PC-3 (cell line): ENCODE measurements around the gene LOXL4.

Experiments
- EZH2 ChIP-seq: fragments of 300-600 bp; sonication (generic); IDR thresholded peaks from one replicate; pipeline ENCODE4 v1.6.1; 2017; ENCODE audit warnings: antibody characterized with exemption, mild to moderate bottlenecking, low read length; ENCODE audit not compliant: unreplicated experiment
- TF ChIP-seq, protein P1 (sequence below): fragments of 300-600 bp; sonication (generic); conservative IDR thresholded peaks from 2 replicates; pipeline ENCODE4 v1.5.1; 2017; ENCODE audit warnings: antibody characterized with exemption, low read depth, mild to moderate bottlenecking, low read length

DNA sequence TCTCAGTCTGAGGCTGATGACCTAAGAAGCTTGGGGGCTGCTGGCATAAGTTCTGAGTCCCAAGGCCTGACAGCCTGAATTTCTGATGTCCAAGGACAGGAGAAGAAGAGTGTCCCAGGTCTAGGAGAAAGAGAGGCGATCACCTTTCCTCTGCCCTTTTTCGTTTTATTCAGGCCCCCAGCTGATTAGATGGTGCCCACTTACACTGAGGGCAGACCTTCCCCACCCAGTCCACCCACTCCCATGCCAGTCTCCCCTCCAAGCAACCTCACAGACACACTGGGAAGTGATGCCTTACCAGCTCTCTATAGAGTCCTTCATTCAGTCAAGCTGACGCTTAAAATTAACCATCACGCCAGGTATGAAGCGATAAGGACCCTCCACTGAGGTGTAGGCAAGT lies 19.3 kb upstream of the LOXL4 start:
- TF ChIP-seq, protein P1, sequence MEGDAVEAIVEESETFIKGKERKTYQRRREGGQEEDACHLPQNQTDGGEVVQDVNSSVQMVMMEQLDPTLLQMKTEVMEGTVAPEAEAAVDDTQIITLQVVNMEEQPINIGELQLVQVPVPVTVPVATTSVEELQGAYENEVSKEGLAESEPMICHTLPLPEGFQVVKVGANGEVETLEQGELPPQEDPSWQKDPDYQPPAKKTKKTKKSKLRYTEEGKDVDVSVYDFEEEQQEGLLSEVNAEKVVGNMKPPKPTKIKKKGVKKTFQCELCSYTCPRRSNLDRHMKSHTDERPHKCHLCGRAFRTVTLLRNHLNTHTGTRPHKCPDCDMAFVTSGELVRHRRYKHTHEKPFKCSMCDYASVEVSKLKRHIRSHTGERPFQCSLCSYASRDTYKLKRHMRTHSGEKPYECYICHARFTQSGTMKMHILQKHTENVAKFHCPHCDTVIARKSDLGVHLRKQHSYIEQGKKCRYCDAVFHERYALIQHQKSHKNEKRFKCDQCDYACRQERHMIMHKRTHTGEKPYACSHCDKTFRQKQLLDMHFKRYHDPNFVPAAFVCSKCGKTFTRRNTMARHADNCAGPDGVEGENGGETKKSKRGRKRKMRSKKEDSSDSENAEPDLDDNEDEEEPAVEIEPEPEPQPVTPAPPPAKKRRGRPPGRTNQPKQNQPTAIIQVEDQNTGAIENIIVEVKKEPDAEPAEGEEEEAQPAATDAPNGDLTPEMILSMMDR, result no peak
- TF ChIP-seq EZH2, result no peak
